Activated T-cell treated with anti-CD3 and anti-CD28 coated beads, Interleukin-2, amount 50 U/mL, for 48 hours (primary cell): ENCODE results near the gene MYO5A.
A peak's percentile ranks its signal among the peaks of the same experiment; 100 is the strongest.
"Not testable (repeated sequence)": the region's sequence is repeated elsewhere in the genome, so short reads cannot be mapped to it uniquely, and the experiment has no call there.

ENCODE experiments used
- DNase-seq, 2 experiments: peaks; one replicate each; pipeline ENCODE4 v3.0.0-alpha.2; 2020

The MYO5A gene

GRCh38 chr15:52448011-52448890 lies 80.4 kb downstream of the MYO5A start:
- no peak for DNase-seq

- DNase-seq: no peak
Observed at GRCh38 chr15:52445954-52446353, 82.7 kb downstream of the MYO5A start.

GRCh38 chr15:52445553-52445952 lies 83.1 kb downstream of the MYO5A start:
- no peak for DNase-seq

- DNase-seq: not testable (repeated sequence)
Observed at GRCh38 chr15:52443205-52443604, 85.5 kb downstream of the MYO5A start.

DNA sequence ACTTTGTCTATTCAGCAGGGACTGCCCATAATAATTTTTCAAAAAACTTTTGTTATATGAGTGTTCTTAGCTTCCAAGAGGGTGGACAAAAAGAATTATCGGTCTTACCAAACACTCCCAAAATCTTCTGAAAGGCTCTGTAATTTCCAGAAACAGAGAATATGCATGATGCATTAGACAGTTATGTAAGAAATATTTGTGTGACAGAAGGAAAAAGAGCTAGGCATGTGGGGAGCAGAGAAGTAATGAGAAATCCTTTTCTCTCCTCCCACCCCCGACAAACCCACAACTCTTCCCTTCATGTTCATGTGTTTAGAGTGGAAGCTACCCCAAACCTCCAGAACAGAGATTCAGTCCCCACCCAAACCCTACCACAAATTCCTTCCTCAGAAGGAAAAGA lies 86.8 kb downstream of the MYO5A start:
- DNase-seq: no peak

DNA sequence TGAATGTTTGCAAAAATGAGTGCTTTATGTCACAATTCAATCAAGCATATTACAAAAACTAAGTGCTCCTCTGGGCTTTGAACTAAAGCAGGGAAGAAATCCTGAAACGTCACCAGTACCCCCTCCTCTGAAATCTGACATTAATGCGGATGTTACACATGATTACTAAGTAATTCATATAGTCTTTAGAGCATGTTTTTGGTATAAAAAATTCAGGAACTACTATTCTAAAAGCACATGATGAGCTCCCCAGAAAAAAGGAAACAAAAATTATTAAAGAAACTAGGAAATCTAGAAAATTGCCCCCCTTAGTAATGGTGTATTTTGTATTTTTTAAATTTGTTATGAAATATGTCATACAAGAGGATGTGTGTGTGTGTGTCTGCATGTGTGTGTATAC lies 87.7 kb downstream of the MYO5A start:
- DNase-seq: no peak

GRCh38 chr15:52440414-52440813 lies 88.3 kb downstream of the MYO5A start:
- DNase-seq: peak; percentile 36 to 49

DNA sequence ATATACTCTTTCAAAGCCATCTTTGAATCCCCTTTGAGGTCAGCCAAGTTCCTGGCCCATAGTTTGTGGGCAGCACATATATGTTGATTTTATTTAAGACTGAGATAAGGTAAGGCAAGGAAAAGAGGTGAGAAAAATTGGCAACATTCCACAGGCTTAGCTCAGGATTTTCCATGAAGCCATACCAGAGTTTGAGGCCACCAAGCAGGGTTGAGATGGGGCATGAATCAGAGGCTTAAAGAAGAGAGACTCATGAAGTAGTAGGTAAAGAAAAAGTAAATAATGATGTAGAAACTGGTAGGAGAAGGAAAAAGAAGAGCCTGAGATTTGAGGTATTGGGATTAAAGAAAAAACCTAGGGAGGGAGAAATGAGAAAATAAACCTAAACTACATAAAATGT lies 89.2 kb downstream of the MYO5A start:
- no peak for DNase-seq

DNA sequence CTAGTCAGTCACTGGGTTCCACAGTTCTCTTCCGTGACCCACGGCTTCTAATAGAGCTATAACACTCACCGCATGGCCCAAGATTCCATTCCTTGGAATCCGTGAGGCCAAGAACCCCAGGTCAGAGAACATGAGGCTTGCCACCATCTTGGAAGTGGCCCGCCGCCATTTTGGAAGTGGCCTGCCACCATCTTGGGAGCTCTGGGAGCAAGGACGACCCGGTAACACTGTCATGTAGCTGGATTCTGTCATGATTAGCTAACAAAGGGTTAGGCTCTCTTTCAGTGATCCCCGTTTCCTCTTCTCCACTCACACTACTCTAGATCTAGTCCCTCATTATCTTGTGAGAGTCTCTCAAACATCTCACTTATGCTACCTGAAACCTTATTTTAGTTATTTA lies 89.6 kb downstream of the MYO5A start:
- DNase-seq: not testable (repeated sequence)

- DNase-seq: no peak
Observed at GRCh38 chr15:52438047-52438446, 90.6 kb downstream of the MYO5A start.

- DNase-seq: no peak
Observed at GRCh38 chr15:52437646-52438045, 91.0 kb downstream of the MYO5A start.

- DNase-seq: no peak
Observed at GRCh38 chr15:52436981-52437380, 91.7 kb downstream of the MYO5A start.

GRCh38 chr15:52434885-52435284 lies 93.8 kb downstream of the MYO5A start:
- no peak for DNase-seq

DNA sequence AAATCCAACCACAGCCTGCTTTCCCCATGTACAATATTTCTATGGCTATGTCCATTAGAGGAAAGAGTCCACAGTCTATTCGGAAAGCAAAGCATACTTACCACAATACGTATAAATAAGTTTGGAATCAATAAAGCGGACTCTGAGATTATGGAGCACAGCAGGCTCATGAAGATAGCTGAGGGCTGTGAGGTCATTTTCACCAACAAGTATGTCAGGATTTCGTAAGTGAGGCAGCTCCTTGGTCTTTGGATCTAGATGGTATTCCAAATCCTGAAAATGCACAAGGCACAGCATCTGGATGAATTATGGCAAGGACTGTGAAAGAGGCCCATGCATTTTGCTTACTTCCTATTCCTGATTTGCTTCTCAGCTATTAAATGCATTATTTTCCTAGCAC lies 100.4 kb downstream of the MYO5A start:
- no peak for DNase-seq

DNA sequence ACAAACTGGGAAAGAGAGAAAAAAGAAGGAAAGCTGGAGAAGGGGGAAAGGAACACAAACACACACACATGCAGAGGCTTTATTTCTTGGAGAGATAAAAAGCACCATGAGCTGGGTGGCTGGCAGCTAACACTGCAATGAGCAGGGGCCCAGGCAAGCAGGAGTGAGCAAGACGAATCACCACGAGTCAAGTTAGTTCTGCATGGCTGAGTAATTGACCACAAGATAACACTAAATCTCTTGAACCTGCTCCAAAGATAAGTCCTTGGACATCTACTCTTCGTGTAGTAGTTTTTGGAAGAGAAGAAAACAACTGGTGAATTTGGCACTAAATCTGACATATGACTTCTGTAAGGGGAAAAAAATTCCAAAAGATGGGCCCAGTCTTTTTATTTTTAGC lies 100.9 kb downstream of the MYO5A start:
- peak; percentile 35 to 46 for DNase-seq

- DNase-seq: no peak
Observed at GRCh38 chr15:52424856-52425431, 103.7 kb downstream of the MYO5A start.

- DNase-seq: no peak
Observed at GRCh38 chr15:52423852-52424251, 104.8 kb downstream of the MYO5A start.

GRCh38 chr15:52422001-52422400 lies 106.7 kb downstream of the MYO5A start:
- no peak for DNase-seq

DNA sequence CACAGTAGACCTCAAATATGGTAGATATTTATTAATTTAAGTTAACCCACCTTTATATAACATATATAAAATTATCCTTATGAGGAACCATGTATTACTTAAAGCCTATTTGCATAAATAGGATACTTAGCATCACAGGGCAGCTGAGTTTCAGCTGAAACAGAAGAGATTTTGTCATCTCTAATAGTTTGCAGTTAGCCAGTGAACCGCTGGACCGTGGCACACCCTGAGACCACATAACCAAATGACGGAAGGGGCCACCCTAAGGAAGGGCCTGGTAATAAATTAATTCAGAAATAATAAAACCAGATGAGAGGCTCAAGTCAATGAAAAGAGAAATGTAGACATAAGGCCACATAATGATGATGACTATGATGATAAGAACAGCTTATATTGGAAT lies 107.7 kb downstream of the MYO5A start:
- no peak for DNase-seq

- no peak for DNase-seq
Observed at GRCh38 chr15:52419494-52419893, 109.2 kb downstream of the MYO5A start.

DNA sequence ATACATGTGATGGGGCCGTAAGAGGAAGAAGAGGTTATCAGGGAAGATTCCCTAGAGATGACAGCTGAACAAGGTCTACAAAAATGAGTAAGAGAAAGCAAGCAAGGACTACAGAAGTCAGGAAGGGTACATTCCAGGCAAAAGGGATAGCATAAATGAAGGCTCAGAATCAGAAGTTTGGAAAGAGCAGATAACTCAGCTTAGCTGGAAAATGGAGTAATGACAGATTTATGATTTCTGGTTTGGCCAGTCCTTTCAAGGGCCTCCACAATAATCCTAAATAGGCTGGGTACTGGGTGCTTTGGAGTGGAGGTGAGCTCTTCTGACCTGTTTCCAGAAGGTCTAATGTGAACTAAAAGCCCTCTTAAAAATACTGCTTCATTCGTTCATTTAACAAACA lies 110.7 kb downstream of the MYO5A start:
- DNase-seq: no peak

DNA sequence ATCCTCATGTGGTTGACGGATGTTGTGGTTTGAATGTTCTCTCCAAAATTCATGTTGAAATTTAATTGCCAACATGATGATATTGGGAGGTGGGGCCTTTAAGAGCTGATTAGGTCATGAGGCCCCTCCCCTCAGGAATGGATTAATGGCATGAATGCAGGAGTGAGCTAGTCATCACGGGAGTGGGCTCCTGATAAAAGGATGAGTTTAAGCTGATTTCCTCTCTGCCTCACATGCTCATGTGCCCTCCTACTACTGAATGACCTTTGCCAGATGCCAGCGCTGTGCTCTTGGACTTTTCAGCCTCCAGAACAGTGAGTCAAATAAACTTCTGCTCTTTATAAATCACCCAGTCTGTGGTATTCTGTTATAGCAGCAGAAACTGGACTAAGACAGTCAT lies 111.2 kb downstream of the MYO5A start:
- no peak for DNase-seq

DNA sequence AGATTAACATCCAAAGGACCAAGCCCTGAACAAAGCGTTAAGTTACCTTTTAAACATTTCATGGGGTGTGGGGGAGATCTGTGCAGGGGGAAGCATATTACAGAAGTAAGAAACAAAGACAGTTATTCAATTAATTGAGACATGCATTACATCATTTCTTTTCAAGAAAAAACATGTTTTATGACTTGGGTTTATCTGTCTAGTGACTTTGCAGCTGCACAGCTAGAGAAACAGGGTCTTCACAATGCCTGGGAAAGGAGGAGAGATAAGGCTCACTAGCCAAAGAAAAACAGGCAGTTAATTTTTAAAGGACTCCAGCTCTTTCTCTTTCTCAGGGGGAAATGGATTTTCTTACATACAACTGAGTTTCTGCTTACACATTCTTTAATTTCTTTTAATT lies 112.1 kb downstream of the MYO5A start:
- not testable (repeated sequence) for DNase-seq

GRCh38 chr15:52415628-52416027 lies 113.1 kb downstream of the MYO5A start:
- no peak for DNase-seq

DNA sequence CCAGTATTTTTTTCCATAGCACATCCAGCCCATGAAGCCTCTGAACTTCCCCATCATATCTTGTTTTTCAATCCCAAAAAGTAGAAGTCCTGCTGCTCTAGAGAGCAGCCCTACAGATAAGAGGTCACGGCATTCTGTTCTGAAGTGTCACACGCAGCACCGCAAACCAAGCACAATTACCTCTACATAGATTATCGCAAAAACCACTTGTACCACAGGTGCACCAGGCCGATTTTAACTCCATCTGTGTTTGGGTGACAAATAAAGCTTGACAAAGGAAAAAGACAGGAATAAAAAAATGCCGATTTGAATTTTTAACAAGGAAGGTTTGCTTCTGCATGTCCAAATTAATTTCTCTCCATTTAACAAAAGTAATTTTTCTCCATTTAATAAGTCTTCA lies 113.7 kb downstream of the MYO5A start:
- no peak for DNase-seq
